ENCODE measurements around the gene RRP8.

- TF ChIP-seq CTCF (IDR thresholded peaks at IDR 0.05 in 8 of 11, conservative IDR thresholded peaks at IDR 0.05 in 3 of 11) (no peak), POLR2A (IDR thresholded peaks at IDR 0.05) (no peak)
Observed at GRCh38 chr11:6570691-6571427, 32.6 kb downstream of the RRP8 start.
